Suppressor macrophage treated with lipopolysaccharide for 1 hour (primary cell): ENCODE measurements around the gene CYFIP2.

Experiments used
- DNase-seq, 3 donors: peaks; one replicate each; pipeline ENCODE4 v3.0.0-alpha.2; 2020 to 2022

Gene CYFIP2

GRCh38 chr5:157288405-157289163 lies 22.7 kb downstream of the CYFIP2 start:
- DNase-seq, result no peak

- DNase-seq, result no peak
Measured at GRCh38 chr5:157289164-157289819, 23.4 kb downstream of the CYFIP2 start.

- DNase-seq, result peak; percentile 44 to 57 (median 57)
Measured at GRCh38 chr5:157290156-157290980, 24.4 kb downstream of the CYFIP2 start.

- peak; percentile 42 to 53 (median 49) for DNase-seq
Measured at GRCh38 chr5:157290981-157291711, 25.2 kb downstream of the CYFIP2 start.

GRCh38 chr5:157292599-157292998 lies 26.7 kb downstream of the CYFIP2 start:
- DNase-seq, result no peak

GRCh38 chr5:157294407-157295091 lies 28.6 kb downstream of the CYFIP2 start:
- DNase-seq, result peak; percentile 25 to 49 (median 37)

GRCh38 chr5:157295247-157295646 lies 29.3 kb downstream of the CYFIP2 start:
- no peak for DNase-seq

- no peak for DNase-seq
Measured at GRCh38 chr5:157300564-157300963, 34.6 kb downstream of the CYFIP2 start.

GRCh38 chr5:157301066-157301465 lies 35.1 kb downstream of the CYFIP2 start:
- DNase-seq, result no peak

GRCh38 chr5:157303023-157303422 lies 37.1 kb downstream of the CYFIP2 start:
- DNase-seq, result no peak

- DNase-seq, result no peak
Measured at GRCh38 chr5:157303667-157304327, 37.9 kb downstream of the CYFIP2 start.

- DNase-seq, result no peak
Measured at GRCh38 chr5:157306081-157306480, 40.2 kb downstream of the CYFIP2 start.

- DNase-seq, result no peak
Measured at GRCh38 chr5:157306692-157307471, 41.0 kb downstream of the CYFIP2 start.

- DNase-seq, result no peak
Measured at GRCh38 chr5:157308836-157309465, 43.0 kb downstream of the CYFIP2 start.

- no peak for DNase-seq
Measured at GRCh38 chr5:157309796-157310195, 43.9 kb downstream of the CYFIP2 start.

GRCh38 chr5:157311595-157311994 lies 45.7 kb downstream of the CYFIP2 start:
- no peak for DNase-seq

GRCh38 chr5:157312492-157312891 lies 46.6 kb downstream of the CYFIP2 start:
- peak; percentile 66 to 78 (median 69) for DNase-seq

GRCh38 chr5:157322581-157322980 lies 56.7 kb downstream of the CYFIP2 start:
- no peak for DNase-seq

GRCh38 chr5:157323107-157323706 lies 57.3 kb downstream of the CYFIP2 start:
- no peak for DNase-seq

- DNase-seq, result peak in 1 of 3 donors; percentile 2
Measured at GRCh38 chr5:157324237-157324636, 58.3 kb downstream of the CYFIP2 start.
